Measurements from ENCODE around the gene NSMCE1.
"Not testable (repeated sequence)": the region's sequence is repeated elsewhere in the genome, so short reads cannot be mapped to it uniquely, and the experiment has no call there.

NSMCE1 gene

DNA sequence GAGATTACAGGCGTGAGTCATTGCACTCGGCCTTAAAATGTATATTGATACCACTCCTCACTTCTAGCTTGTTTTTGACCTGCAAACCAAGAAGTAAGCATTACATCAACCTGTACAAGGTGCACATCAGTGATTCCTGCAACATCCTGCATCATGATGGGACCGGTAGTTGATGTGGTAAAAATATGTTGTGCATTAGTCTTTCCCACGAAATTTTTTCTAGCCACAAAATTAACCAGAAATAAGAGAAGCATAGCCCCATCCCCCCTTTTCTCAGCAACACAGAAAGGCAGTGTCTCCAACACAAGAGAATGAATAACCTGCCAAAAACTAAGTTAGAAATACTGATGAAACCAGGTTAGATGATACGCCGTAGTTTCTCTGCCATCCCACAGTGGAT lies 21.1 kb upstream of the NSMCE1 start:
- H3K4me1 ChIP-seq (ENCODE audit: insufficient read depth, low read length), result peaks cover 10% of the 10 kb centered on the region; the same call in 1 of the 2 replicates
- H3K4me2 ChIP-seq (ENCODE audit: insufficient read depth, low read length), result no peak overlapping the region
- 0 out of 3 replicates have a peak, but pooled peaks have one; percentile 19 for ATAC-seq (ENCODE audit: insufficient read depth, low read depth)
- no peak overlapping the region for H2AFZ ChIP-seq (ENCODE audit: low read depth, low read length)
- no peaks in the 10 kb centered on the region for H3K36me3 ChIP-seq (ENCODE audit: insufficient read depth, low read length)
- no peaks in the 10 kb centered on the region for H4K20me1 ChIP-seq (ENCODE audit: insufficient read depth, low read length)
- H3K9me3 ChIP-seq (ENCODE audit: insufficient read depth, low read length, severe bottlenecking), result no peaks in the 10 kb centered on the region
- no peaks in the 10 kb centered on the region for H3K79me2 ChIP-seq (ENCODE audit: insufficient read depth, low read length)
- no peak overlapping the region for H3K9ac ChIP-seq (ENCODE audit: low read depth, low read length)
- no peak for DNase-seq
- H3K27ac ChIP-seq (ENCODE audit: low read length), result no peak overlapping the region
- no peaks in the 10 kb centered on the region for H3K27me3 ChIP-seq (ENCODE audit: insufficient read depth, low read length, poor library complexity)
- no peak overlapping the region for H3K4me3 ChIP-seq (ENCODE audit: low read depth in 1 of 2, low read length in 2 of 2)
- TF ChIP-seq, protein P1, sequence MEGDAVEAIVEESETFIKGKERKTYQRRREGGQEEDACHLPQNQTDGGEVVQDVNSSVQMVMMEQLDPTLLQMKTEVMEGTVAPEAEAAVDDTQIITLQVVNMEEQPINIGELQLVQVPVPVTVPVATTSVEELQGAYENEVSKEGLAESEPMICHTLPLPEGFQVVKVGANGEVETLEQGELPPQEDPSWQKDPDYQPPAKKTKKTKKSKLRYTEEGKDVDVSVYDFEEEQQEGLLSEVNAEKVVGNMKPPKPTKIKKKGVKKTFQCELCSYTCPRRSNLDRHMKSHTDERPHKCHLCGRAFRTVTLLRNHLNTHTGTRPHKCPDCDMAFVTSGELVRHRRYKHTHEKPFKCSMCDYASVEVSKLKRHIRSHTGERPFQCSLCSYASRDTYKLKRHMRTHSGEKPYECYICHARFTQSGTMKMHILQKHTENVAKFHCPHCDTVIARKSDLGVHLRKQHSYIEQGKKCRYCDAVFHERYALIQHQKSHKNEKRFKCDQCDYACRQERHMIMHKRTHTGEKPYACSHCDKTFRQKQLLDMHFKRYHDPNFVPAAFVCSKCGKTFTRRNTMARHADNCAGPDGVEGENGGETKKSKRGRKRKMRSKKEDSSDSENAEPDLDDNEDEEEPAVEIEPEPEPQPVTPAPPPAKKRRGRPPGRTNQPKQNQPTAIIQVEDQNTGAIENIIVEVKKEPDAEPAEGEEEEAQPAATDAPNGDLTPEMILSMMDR (IDR thresholded peaks at IDR 0.05; ENCODE audit: borderline replicate concordance, extremely low read depth, low read length, poor library complexity, severe bottlenecking), result no peak
- no peak for TF ChIP-seq EZH2 (IDR thresholded peaks at IDR 0.05; ENCODE audit: borderline replicate concordance, low read depth, low read length, severe bottlenecking)

DNA sequence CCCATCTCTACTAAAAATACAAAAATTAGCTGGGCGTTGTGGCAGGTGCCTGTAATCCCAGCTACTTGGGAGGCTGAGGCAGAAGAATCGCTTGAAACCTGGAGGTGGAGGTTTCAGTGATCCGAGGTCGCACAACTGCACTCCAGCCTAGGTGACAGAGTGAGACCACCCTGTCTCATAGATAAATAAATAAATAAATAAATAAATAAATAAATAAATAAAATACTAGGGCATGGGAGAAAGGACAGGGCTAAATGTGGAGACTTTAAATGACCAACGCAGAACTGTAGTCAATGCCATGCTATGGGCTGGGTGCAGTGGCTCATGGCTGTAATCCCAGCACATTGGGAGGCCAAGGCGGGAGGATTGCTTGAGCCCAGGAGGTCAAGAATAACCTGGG lies 19.7 kb upstream of the NSMCE1 start:
- not testable (repeated sequence) for H3K79me2 ChIP-seq (ENCODE audit: insufficient read depth, low read length); H3K4me2 ChIP-seq (ENCODE audit: insufficient read depth, low read length); H4K20me1 ChIP-seq (ENCODE audit: insufficient read depth, low read length); H3K4me1 ChIP-seq (ENCODE audit: insufficient read depth, low read length); DNase-seq; H3K9ac ChIP-seq (ENCODE audit: low read depth, low read length); H3K27ac ChIP-seq (ENCODE audit: low read length); H3K4me3 ChIP-seq (ENCODE audit: low read depth in 1 of 2, low read length in 2 of 2); ATAC-seq (ENCODE audit: insufficient read depth, low read depth); H3K36me3 ChIP-seq (ENCODE audit: insufficient read depth, low read length); H3K9me3 ChIP-seq (ENCODE audit: insufficient read depth, low read length, severe bottlenecking); H3K27me3 ChIP-seq (ENCODE audit: insufficient read depth, low read length, poor library complexity); H2AFZ ChIP-seq (ENCODE audit: low read depth, low read length)

DNA sequence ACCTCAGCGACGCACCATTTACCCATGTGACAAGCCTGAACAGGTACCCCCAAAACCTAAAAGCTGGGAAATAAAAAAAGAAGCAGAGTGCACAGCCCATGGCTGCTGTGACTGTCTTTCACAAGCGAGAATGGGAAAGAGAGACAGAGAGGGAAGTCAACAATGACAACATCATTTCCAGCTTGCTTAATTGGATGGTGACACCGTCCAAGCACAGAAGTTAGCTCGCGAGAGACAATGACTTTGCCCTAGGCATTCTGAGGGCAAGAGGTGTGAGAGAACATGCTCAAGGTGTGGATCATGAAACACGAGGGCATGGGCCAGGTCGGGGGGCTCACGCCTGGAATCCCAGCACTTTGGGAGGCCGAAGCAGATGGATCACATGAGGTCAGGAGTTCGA lies 19.3 kb upstream of the NSMCE1 start:
- no peaks in the 10 kb centered on the region for H3K79me2 ChIP-seq (ENCODE audit: insufficient read depth, low read length)
- H3K4me2 ChIP-seq (ENCODE audit: insufficient read depth, low read length), result no peak overlapping the region
- peaks cover 10% of the 10 kb centered on the region; the same call in 1 of the 2 replicates for H3K4me1 ChIP-seq (ENCODE audit: insufficient read depth, low read length)
- no peak for DNase-seq
- no peaks in the 10 kb centered on the region for H3K9me3 ChIP-seq (ENCODE audit: insufficient read depth, low read length, severe bottlenecking)
- TF ChIP-seq, protein P1 (IDR thresholded peaks at IDR 0.05; ENCODE audit: borderline replicate concordance, extremely low read depth, low read length, poor library complexity, severe bottlenecking), result no peak
- no peak for TF ChIP-seq EZH2 (IDR thresholded peaks at IDR 0.05; ENCODE audit: borderline replicate concordance, low read depth, low read length, severe bottlenecking)
- no peaks in the 10 kb centered on the region for H3K27me3 ChIP-seq (ENCODE audit: insufficient read depth, low read length, poor library complexity)
- no peak for ATAC-seq (ENCODE audit: insufficient read depth, low read depth)
- no peak overlapping the region for H3K9ac ChIP-seq (ENCODE audit: low read depth, low read length)
- no peaks in the 10 kb centered on the region for H4K20me1 ChIP-seq (ENCODE audit: insufficient read depth, low read length)
- H3K36me3 ChIP-seq (ENCODE audit: insufficient read depth, low read length), result no peaks in the 10 kb centered on the region
- no peak overlapping the region for H2AFZ ChIP-seq (ENCODE audit: low read depth, low read length)
- no peak overlapping the region for H3K27ac ChIP-seq (ENCODE audit: low read length)
- H3K4me3 ChIP-seq (ENCODE audit: low read depth in 1 of 2, low read length in 2 of 2), result no peak overlapping the region

DNA sequence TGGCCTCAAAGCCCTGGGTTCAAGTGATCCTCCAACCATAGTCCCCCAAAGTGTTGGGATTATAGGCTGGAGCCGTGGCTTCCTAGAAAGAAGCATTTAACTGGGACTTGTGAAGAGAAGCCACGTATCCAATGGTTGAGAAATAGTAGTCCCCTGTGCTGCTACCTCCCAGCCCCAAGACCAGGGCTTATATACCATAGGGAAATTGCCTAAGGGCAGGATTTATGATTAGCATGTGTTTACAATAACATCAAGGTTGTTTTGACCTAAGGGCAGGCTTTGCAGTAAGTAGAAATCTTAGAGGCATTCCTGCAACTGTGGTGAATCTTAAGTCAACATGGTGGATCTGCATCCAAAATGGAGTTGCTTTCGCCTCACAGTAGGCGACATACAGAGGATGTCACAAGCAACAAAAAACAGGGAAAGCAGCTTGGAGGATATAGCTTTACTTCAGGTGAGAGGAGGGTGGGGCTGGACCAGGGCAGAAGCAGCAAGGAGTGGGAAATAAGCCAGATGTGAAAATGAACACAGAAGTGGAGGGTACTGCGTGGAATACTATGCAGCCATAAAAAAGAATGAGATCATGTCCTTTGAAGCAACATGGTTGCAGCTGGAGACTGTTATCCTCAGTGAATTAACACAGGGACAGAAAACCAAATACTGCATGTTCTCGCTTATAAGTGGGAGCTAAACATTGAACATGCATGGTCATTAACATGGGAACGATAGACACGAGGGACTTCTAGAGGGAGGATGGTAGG lies 18.7 kb upstream of the NSMCE1 start:
- Histone ChIP-seq H3K79me2 (ENCODE audit: insufficient read depth, low read length) (no peaks in the 10 kb centered on the region), H3K9ac (ENCODE audit: low read depth, low read length) (no peak overlapping the region), H3K4me1 (ENCODE audit: insufficient read depth, low read length) (peaks cover 10% of the 10 kb centered on the region; the same call in 1 of the 2 replicates), H4K20me1 (ENCODE audit: insufficient read depth, low read length) (no peaks in the 10 kb centered on the region), H3K4me2 (ENCODE audit: insufficient read depth, low read length) (no peak overlapping the region), H3K27me3 (ENCODE audit: insufficient read depth, low read length, poor library complexity) (no peaks in the 10 kb centered on the region), H3K36me3 (ENCODE audit: insufficient read depth, low read length) (no peaks in the 10 kb centered on the region), H3K4me3 (ENCODE audit: low read depth in 1 of 2, low read length in 2 of 2) (no peak overlapping the region), H3K9me3 (ENCODE audit: insufficient read depth, low read length, severe bottlenecking) (no peaks in the 10 kb centered on the region), H3K27ac (ENCODE audit: low read length) (no peak overlapping the region), H2AFZ (ENCODE audit: low read depth, low read length) (no peak overlapping the region)
- DNase-seq (no peak), ATAC-seq (ENCODE audit: insufficient read depth, low read depth) (no peak)
- TF ChIP-seq EZH2 (IDR thresholded peaks at IDR 0.05; ENCODE audit: borderline replicate concordance, low read depth, low read length, severe bottlenecking), result no peak
- TF ChIP-seq, protein P1 (IDR thresholded peaks at IDR 0.05; ENCODE audit: borderline replicate concordance, extremely low read depth, low read length, poor library complexity, severe bottlenecking), result no peak
